ENCODE results near the gene TNFAIP2.

- TF ChIP-seq POLR2A (IDR thresholded peaks at IDR 0.05; ENCODE audit: low read length) = no peak
- TF ChIP-seq GATA1 (IDR thresholded peaks at IDR 0.05; ENCODE audit: low read depth, low read length) = no peak
These were observed 37.9 kb upstream of the TNFAIP2 start for GRCh38 chr14:103085106-103086091.
